Psoas muscle (tissue), 8 donors: Measurements from ENCODE around the gene TNS2. TPM values are rescaled to one million over a fixed set of nuclear protein-coding genes. Genes with fewer than 3 reads are reported as not detected.
"Not testable (repeated sequence)": the region's sequence is repeated elsewhere in the genome, so short reads cannot be mapped to it uniquely, and the experiment has no call there.

Experiments
- ATAC-seq, 4 donors: fragments of 200-7000 bp; cut with Tn5 transposase; one replicate each; pipeline ENCODE4 v1.9.1; 2020; ENCODE audit warnings: moderate library complexity in 3 of 4, mild to moderate bottlenecking in 2 of 4
- DNase-seq, 2 donors: peaks; one replicate each; pipeline ENCODE4 v3.0.0-alpha.2; 2020
- H3K27ac ChIP-seq: fragments of 200-600 bp; one replicate; pipeline ENCODE4 v1.8.0; 2022
- H3K27me3 ChIP-seq, 3 donors: fragments of 200-600 bp in 1 of 3; one replicate each; pipeline versions ENCODE4 v1.6.1 to v1.8.0; 2013 to 2022; ENCODE audit warnings: low read length in 2 of 3, mild to moderate bottlenecking in 2 of 3, moderate library complexity in 1 of 3; ENCODE audit not compliant: insufficient read depth in 3 of 3
- H3K36me3 ChIP-seq, 2 donors: fragments of 200-600 bp in 1 of 2; one replicate each; pipeline versions ENCODE4 v1.6.1 to v1.8.0; 2013 to 2022; ENCODE audit warnings: low read depth in 1 of 2, mild to moderate bottlenecking in 1 of 2, moderate library complexity in 1 of 2; ENCODE audit not compliant: insufficient read depth in 1 of 2
- H3K4me1 ChIP-seq: fragments of 200-600 bp; one replicate; pipeline ENCODE4 v1.8.0; 2022
- H3K4me3 ChIP-seq: fragments of 200-600 bp; one replicate; pipeline ENCODE4 v1.8.0; 2022; ENCODE audit warnings: mild to moderate bottlenecking
- H3K9me3 ChIP-seq: fragments of 200-600 bp; one replicate; pipeline ENCODE4 v1.8.0; 2022
- CTCF ChIP-seq: fragments of 200-600 bp; IDR thresholded peaks from one replicate; pipeline ENCODE4 v1.8.0; 2022; ENCODE audit warnings: antibody characterized with exemption
- WGBS, 3 donors: extraction: QIAGEN DNeasy Blood & Tissue Kit; methylation state at CpG; one replicate each; pipeline versions ENCODE4 v1.1.6 to v1.1.7; 2013; 5-methylcytosine and 5-hydroxymethylcytosine counted together
- intact Hi-C, 2 donors: fragments of 100-400 bp; cut with DNase I; formaldehyde crosslinking; loops; one replicate each; pipeline versions ENCODE4 v1.11.0 to v1.14.2; 2022
- polyA plus RNA-seq, 3 donors: library from polyadenylated mRNA; stranded (reverse); fragments of 200-250 nt; gene quantifications; one replicate each; pipeline ENCODE4 v1.2.3, GENCODE V29; 2013
- total RNA-seq, 4 donors: library from RNA; stranded (reverse); fragmentation: NEBNext Ultra II Directional in 2 of 4; extraction: Animal tissue kit (Norgen Biotek cat#: 25700) in 2 of 4; gene quantifications; one replicate each; pipeline versions ENCODE4 v1.2.1 to v1.2.4, GENCODE V29; 2021 to 2023
- donor health status: healthy with polysubstance abuse.
- donor health status: DM: no; HTN: no; CAD: no; lungs with moderate emphysema.
- donor health status: Bipolar disorder and iron deficiency.
- donor health status: healthy.
- donor health status: DM: yes; HTN: yes; CAD: no.
- donor health status: DM: no; HTN: no; CAD: no.
- donor health status: DM: no; HTN: no; CAD: no.
- donor health status: DM: yes; HTN: yes; CAD: no.

The TNS2 gene
- total and polyA plus RNA-seq, 7 donors, result 37.7 to 132 (median 48.9) TPM

DNA sequence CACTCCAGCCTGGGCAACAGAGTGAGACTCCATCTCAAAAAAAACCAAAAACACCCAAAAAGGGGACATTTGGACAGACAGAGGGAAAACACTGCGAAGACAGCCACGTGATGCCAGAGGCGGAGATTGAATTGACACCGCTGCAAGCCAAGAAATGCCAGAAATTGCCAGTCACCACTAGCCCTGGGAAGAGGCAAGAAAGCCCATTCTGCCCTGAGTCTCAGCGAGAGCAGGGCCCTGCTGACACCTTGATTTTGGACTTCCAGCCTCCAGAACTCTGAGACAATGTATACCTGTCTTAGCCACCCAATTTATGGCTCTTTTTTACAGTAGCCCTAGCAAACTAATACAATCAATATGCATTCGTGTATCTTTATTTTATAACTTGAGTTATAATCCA, 40.2 kb downstream of the TNS2 start:
- no peaks in the 10 kb centered on the region for H3K27me3 ChIP-seq
- H3K27ac ChIP-seq, result no peak overlapping the region
- no peaks in the 10 kb centered on the region for H3K36me3 ChIP-seq
- 92 to 98% (median 94%) methylated on average over 6 of the region's 6 CpGs for WGBS, 3 donors
- no peaks in the 10 kb centered on the region for H3K4me1 ChIP-seq
- no peak overlapping the region for H3K4me3 ChIP-seq
- intact Hi-C loops, result no loop called here
- peaks cover 5% of the 10 kb centered on the region for H3K9me3 ChIP-seq
- no peak for TF ChIP-seq CTCF
- ATAC-seq (no peak), DNase-seq (no peak)

DNA sequence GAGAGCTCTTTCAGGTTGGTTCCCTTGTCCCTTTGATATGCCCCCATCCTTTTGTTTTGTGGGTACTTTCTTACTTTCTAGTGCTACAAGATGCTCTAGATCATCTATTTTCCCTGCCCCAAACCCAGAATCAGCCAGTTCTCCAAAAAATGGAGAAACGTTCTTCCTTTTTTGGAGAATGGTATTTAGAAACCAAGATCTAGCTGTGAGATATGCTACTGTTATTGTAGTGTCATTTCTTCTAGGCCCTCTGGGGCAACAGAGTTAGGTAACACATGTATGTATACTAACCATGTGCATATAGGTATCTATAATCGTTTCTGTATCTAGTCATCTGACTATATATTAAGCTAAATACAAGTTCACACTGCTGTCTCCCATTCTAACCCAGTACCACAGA, 40.7 kb downstream of the TNS2 start:
- Histone ChIP-seq H3K27ac (no peak overlapping the region), H3K9me3 (peaks cover under 1% of the 10 kb centered on the region), H3K27me3 (no peaks in the 10 kb centered on the region), H3K4me3 (no peak overlapping the region), H3K4me1 (no peaks in the 10 kb centered on the region), H3K36me3 (no peaks in the 10 kb centered on the region)
- WGBS, 3 donors, result 73 to 77% (median 76%) methylated on average over 2 of the region's 2 CpGs
- no peak for ATAC-seq
- intact Hi-C loops, result no loop called here
- DNase-seq, result no peak
- no peak for TF ChIP-seq CTCF

DNA sequence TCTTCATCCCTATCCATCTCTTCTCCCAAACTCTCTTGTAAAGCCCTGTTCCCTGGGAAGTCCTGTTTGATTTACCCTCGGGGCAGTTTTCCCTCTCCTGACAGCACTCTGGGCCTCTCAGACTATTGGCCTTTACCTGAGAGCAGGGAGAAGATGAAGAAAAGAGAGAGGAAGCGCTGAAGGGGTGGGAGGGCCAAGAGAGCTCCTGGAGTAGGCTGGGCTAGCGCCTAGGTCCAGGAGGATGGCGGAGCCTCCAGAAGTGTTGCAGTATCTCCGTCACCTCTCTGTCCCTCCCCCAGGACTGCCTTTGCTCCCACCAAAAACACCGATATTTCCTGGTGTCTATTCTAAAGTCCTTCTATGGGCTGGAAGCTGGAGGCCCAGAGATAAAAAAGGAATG, 41.9 kb downstream of the TNS2 start:
- Histone ChIP-seq H3K4me3 (no peak overlapping the region), H3K27me3 (no peaks in the 10 kb centered on the region), H3K4me1 (no peaks in the 10 kb centered on the region), H3K27ac (no peak overlapping the region), H3K9me3 (no peaks in the 10 kb centered on the region), H3K36me3 (no peaks in the 10 kb centered on the region)
- DNase-seq (no peak), ATAC-seq (no peak)
- 76 to 82% (median 79%) methylated on average over 6 of the region's 6 CpGs for WGBS, 3 donors
- intact Hi-C loops, result no loop called here
- TF ChIP-seq CTCF, result no peak

DNA sequence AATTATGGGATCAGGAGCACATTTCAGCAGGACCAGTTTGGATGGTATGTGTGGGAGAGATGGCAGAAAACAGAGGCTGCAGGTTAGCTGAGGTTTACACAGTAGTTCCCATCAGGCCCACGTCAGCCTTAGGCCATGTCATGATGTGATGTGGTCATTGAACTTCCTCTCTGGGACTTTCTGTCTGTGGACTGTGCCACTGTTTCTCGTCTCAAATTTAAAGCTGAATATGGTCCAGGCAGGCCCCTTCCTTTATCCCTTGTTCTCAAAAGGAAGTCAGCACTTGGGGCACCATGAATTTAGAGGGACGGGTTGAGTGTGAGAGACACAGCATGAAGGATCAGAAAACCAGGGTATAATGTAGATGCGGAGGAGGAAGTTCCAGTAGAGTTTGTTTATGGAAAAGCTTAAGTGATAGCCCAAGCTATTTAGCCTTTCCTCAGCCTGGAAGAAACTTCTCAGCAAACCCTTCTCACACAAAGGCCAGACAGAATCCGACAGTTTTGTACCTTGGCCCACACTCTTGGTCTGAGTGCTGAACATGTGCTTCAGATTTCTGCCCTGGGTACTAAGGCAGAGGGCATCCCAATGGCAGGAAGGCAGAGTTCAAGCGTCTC, 44.0 kb downstream of the TNS2 start:
- no peak overlapping the region for H3K4me3 ChIP-seq
- H3K4me1 ChIP-seq, result peaks cover 5% of the 10 kb centered on the region
- H3K27me3 ChIP-seq, result no peaks in the 10 kb centered on the region
- H3K9me3 ChIP-seq, result no peaks in the 10 kb centered on the region
- H3K27ac ChIP-seq, result no peak overlapping the region
- no peak for ATAC-seq
- no peak for TF ChIP-seq CTCF
- 75 to 84% (median 78%) methylated on average over 6 of the region's 6 CpGs for WGBS, 3 donors
- no peaks in the 10 kb centered on the region for H3K36me3 ChIP-seq
- no peak for DNase-seq
- intact Hi-C loops, result no loop called here

DNA sequence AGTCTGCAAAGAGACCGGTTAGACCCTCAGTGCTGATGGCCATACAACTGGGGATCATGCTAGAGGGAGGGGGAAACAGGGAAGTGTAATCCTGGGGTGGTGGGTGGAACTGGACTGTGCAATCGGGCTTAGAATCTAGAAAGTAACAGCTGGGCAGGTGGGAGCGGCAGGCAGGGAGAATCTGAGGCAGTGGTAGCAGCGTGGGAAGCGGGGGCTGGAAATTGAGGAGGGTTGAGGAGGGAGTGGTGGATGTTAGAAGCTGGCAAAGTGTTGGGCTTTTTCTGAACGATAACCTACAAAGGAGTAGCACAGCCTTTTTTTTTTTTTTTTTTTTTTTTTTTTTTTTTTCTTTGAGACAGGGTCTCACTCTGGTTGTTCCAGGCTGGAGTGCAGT, 44.5 kb downstream of the TNS2 start:
- DNase-seq, result no peak
- no peaks in the 10 kb centered on the region for H3K9me3 ChIP-seq
- intact Hi-C loops, result no loop called here
- 70 to 82% (median 78%) methylated on average over 6 of the region's 6 CpGs for WGBS, 3 donors
- H3K4me3 ChIP-seq, result no peak overlapping the region
- no peak overlapping the region for H3K27ac ChIP-seq
- H3K27me3 ChIP-seq, result no peaks in the 10 kb centered on the region
- H3K36me3 ChIP-seq, result no peaks in the 10 kb centered on the region
- TF ChIP-seq CTCF, result no peak
- no peak for ATAC-seq
- H3K4me1 ChIP-seq, result peaks cover 5% of the 10 kb centered on the region

DNA sequence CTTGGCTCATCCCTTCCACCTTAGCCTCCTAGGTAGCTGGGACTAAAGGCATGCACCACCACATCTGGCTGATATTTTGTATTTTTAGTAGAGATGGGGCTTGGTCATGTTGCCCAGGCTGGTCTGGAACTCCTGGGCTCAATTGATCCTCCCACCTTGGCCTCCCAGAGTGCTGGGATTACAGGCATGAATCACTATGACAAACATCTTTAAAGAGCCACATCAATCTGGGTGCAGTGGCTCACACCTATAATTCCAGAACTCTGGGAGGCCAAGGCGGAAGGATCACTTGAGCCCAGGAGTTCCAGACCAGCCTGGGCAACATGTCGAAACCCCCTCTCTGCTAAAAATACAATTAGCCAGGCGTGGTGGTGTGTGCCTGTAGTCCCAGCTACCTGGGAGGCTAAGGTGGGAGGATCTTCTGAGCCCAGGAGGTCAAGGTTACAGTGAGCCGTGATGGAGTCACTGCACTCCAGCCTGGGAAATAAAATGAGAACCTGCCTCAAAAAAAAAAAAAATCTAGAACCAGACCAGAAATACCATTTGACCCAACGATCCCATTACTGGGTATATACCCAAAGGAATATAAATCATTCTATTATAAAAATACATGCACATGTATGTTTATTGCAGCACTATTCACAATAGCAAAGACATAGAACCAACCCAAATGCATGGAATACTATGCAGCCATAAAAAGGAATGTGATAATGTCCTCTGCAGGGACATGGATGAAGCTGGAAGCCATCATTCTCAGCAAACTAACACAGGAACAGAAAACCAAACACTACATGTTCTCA, 45.1 kb downstream of the TNS2 start:
- H3K27ac ChIP-seq, H3K4me1 ChIP-seq, H3K4me3 ChIP-seq, DNase-seq, ATAC-seq, H3K36me3 ChIP-seq, H3K27me3 ChIP-seq, H3K9me3 ChIP-seq: not testable (repeated sequence)
- WGBS, 3 donors, result 92 to 96% (median 94%) methylated on average over 5 of the region's 5 CpGs
- intact Hi-C loops, result loop anchor here in 1 of 2 donors (5.0 kb wide), 1 partner anchor 97 kb away; no protein-coding TSS in a partner anchor

GRCh38 chr12:53095596-53095895, 45.7 kb downstream of the TNS2 start:
- not testable (repeated sequence) for H3K4me3 ChIP-seq, H3K27ac ChIP-seq, DNase-seq, H3K4me1 ChIP-seq, H3K36me3 ChIP-seq, ATAC-seq, H3K9me3 ChIP-seq, H3K27me3 ChIP-seq
- WGBS, 3 donors, result 96 to 100% (median 100%) methylated on average over 3 of the region's 3 CpGs
- intact Hi-C loops, result loop anchor here in 1 of 2 donors (5.0 kb wide), 1 partner anchor 97 kb away; no protein-coding TSS in a partner anchor
